GM19240 (cell line): Measurements from ENCODE around the gene RNPEPL1.

Experiments used
- DNase-seq: peaks from one replicate; pipeline ENCODE4 v3.0.0; 2011; ENCODE audit warnings: low spot score; ENCODE audit not compliant: insufficient read length

RNPEPL1 gene

GRCh38 chr2:240624011-240624949 is 56.0 kb downstream of the RNPEPL1 start:
- no peak for DNase-seq

GRCh38 chr2:240624950-240625621 is 56.8 kb downstream of the RNPEPL1 start, which contains the start of gene GPR35:
GPR35 (plus strand) TSS chr2:240625480; CDS start chr2:240629953, 4,473 bp downstream.
- DNase-seq: no peak

- DNase-seq: no peak
Observed at GRCh38 chr2:240626531-240627300, 58.4 kb downstream of the RNPEPL1 start.

GRCh38 chr2:240627736-240628506 is 59.6 kb downstream of the RNPEPL1 start:
- no peak for DNase-seq

GRCh38 chr2:240628507-240628807 is 60.2 kb downstream of the RNPEPL1 start:
- no peak for DNase-seq

GRCh38 chr2:240628808-240629618 is 60.7 kb downstream of the RNPEPL1 start:
- DNase-seq: no peak

GRCh38 chr2:240629619-240629967 is 61.3 kb downstream of the RNPEPL1 start:
- DNase-seq: no peak

GRCh38 chr2:240629968-240630770 is 61.9 kb downstream of the RNPEPL1 start:
- DNase-seq: no peak
